ENCODE data around the gene CASK. TPM values are rescaled to one million over a fixed set of nuclear protein-coding genes. Genes with fewer than 3 reads are reported as not detected.

Gene CASK
- total RNA-seq, 1 experiment from 2014 or later: 33.5 TPM

DNA sequence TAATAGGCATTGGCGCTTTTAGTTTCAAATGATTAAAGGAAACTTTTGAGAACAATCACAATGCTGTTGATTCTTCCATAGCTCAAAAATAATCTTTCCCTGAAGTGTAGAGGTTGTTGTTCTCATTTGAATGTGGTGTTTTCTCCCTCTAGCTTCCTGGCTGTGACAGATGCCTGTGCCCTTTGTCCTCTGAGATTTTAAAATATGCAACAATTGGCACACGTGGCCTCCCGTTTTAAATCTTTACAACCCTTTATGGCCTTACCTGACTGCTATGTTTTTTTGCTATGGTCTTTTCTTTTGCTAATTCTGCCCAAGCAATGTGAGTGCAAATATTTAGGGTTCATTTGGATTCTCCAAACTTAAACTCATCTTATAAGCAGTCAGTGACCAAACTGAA, 22.9 kb upstream of the CASK start:
- Histone ChIP-seq H3K27me3 (ENCODE audit: control insufficient read depth, insufficient read depth, low read length) (no peaks in the 10 kb centered on the region), H3K36me3 (ENCODE audit: control insufficient read depth, insufficient read depth, low read length) (no peaks in the 10 kb centered on the region), H3K4me3 (ENCODE audit: low read depth in 2 of 2, low read length in 2 of 2) (no peak overlapping the region), H3K27ac (ENCODE audit: low read length) (no peak overlapping the region), H3K9me3 (ENCODE audit: control insufficient read depth, insufficient read depth, low read depth, low read length) (no peaks in the 10 kb centered on the region), H3K4me1 (ENCODE audit: control insufficient read depth, insufficient read depth, low read length) (no peaks in the 10 kb centered on the region)
- ATAC-seq (no peak), DNase-seq (ENCODE audit: low read depth, low spot score) (no peak)
- ChIA-PET CTCF (no interaction called here), POLR2A (no interaction called here)
- intact Hi-C loops (cut with micrococcal nuclease; ENCODE audit: unreplicated experiment) (no loop called here), in situ Hi-C loops (cut with HindIII; ENCODE audit: low pct_unique_long_range_greater_than_20kb, low sequenced_read_pairs) (no loop called here)
- no TSS peak for BruUV-seq (replicated peaks)
- TF ChIP-seq, protein P1, sequence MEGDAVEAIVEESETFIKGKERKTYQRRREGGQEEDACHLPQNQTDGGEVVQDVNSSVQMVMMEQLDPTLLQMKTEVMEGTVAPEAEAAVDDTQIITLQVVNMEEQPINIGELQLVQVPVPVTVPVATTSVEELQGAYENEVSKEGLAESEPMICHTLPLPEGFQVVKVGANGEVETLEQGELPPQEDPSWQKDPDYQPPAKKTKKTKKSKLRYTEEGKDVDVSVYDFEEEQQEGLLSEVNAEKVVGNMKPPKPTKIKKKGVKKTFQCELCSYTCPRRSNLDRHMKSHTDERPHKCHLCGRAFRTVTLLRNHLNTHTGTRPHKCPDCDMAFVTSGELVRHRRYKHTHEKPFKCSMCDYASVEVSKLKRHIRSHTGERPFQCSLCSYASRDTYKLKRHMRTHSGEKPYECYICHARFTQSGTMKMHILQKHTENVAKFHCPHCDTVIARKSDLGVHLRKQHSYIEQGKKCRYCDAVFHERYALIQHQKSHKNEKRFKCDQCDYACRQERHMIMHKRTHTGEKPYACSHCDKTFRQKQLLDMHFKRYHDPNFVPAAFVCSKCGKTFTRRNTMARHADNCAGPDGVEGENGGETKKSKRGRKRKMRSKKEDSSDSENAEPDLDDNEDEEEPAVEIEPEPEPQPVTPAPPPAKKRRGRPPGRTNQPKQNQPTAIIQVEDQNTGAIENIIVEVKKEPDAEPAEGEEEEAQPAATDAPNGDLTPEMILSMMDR (IDR thresholded peaks at IDR 0.05): no peak
- TF ChIP-seq TCF7L2 (IDR thresholded peaks at IDR 0.05; ENCODE audit: low read depth, low read length) (no peak), SIN3A (IDR thresholded peaks at IDR 0.05; ENCODE audit: borderline replicate concordance, insufficient read depth, low read depth, low read length) (no peak), POLR2AphosphoS5 (IDR thresholded peaks at IDR 0.05; ENCODE audit: low read depth, low read length) (no peak)
- TF ChIP-seq, protein P2, sequence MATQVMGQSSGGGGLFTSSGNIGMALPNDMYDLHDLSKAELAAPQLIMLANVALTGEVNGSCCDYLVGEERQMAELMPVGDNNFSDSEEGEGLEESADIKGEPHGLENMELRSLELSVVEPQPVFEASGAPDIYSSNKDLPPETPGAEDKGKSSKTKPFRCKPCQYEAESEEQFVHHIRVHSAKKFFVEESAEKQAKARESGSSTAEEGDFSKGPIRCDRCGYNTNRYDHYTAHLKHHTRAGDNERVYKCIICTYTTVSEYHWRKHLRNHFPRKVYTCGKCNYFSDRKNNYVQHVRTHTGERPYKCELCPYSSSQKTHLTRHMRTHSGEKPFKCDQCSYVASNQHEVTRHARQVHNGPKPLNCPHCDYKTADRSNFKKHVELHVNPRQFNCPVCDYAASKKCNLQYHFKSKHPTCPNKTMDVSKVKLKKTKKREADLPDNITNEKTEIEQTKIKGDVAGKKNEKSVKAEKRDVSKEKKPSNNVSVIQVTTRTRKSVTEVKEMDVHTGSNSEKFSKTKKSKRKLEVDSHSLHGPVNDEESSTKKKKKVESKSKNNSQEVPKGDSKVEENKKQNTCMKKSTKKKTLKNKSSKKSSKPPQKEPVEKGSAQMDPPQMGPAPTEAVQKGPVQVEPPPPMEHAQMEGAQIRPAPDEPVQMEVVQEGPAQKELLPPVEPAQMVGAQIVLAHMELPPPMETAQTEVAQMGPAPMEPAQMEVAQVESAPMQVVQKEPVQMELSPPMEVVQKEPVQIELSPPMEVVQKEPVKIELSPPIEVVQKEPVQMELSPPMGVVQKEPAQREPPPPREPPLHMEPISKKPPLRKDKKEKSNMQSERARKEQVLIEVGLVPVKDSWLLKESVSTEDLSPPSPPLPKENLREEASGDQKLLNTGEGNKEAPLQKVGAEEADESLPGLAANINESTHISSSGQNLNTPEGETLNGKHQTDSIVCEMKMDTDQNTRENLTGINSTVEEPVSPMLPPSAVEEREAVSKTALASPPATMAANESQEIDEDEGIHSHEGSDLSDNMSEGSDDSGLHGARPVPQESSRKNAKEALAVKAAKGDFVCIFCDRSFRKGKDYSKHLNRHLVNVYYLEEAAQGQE (IDR thresholded peaks at IDR 0.05; ENCODE audit: insufficient read depth in 1 of 2, low read depth in 2 of 2, low read length in 1 of 2): no peak

DNA sequence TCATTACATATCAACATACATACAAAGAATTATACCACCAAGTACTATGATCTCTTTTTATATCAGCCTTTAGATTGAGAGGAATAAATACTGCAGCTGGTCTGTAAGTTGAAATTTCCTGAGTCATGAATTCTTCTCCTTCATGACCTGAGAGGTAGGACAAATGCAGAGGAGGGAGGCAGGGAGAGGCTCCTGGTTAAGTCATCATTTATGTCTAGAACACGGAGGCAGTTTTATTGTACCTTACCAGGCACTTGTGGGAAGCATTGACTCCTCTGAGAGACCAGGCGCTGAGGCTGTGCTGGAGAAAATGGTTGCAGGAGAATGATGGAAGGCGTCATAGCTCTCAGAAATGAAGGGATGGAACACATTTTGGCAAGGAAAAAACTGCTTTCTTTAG, 12.5 kb upstream of the CASK start:
- H3K36me3 ChIP-seq (ENCODE audit: control insufficient read depth, insufficient read depth, low read length): no peaks in the 10 kb centered on the region
- no peaks in the 10 kb centered on the region for H3K27me3 ChIP-seq (ENCODE audit: control insufficient read depth, insufficient read depth, low read length)
- CTCF ChIA-PET: no interaction called here
- ATAC-seq: no peak
- POLR2A ChIA-PET: no interaction called here
- no peaks in the 10 kb centered on the region for H3K9me3 ChIP-seq (ENCODE audit: control insufficient read depth, insufficient read depth, low read depth, low read length)
- no peak for DNase-seq (ENCODE audit: low read depth, low spot score)
- H3K4me1 ChIP-seq (ENCODE audit: control insufficient read depth, insufficient read depth, low read length): no peaks in the 10 kb centered on the region
- no peak for TF ChIP-seq POLR2AphosphoS5 (IDR thresholded peaks at IDR 0.05; ENCODE audit: low read depth, low read length)
- TF ChIP-seq, protein P1 (IDR thresholded peaks at IDR 0.05): no peak
- TF ChIP-seq, protein P2 (IDR thresholded peaks at IDR 0.05; ENCODE audit: insufficient read depth in 1 of 2, low read depth in 2 of 2, low read length in 1 of 2): no peak
- TF ChIP-seq TCF7L2 (IDR thresholded peaks at IDR 0.05; ENCODE audit: low read depth, low read length): no peak
- TF ChIP-seq SIN3A (IDR thresholded peaks at IDR 0.05; ENCODE audit: borderline replicate concordance, insufficient read depth, low read depth, low read length): no peak
- in situ Hi-C loops (cut with HindIII; ENCODE audit: low pct_unique_long_range_greater_than_20kb, low sequenced_read_pairs): no loop called here
- intact Hi-C loops (cut with micrococcal nuclease; ENCODE audit: unreplicated experiment): no loop called here
- no peak overlapping the region for H3K4me3 ChIP-seq (ENCODE audit: low read depth in 2 of 2, low read length in 2 of 2)
- no TSS peak for BruUV-seq (replicated peaks)
- H3K27ac ChIP-seq (ENCODE audit: low read length): no peak overlapping the region

All from Panc1 (cell line).